Activated T-helper 2 cell treated with anti-CD3 and anti-CD28 coated beads, Interferon-gamma antibody, Interleukin-2, Interleukin-4, amounts not matched to agents 10 μg/mL and 5 μg/mL and 100 μg/mL, durations not matched to agents 14 hours and 24 hours and 36 hours (primary cell): ENCODE results near the gene HEG1. TPM values are rescaled to one million over a fixed set of nuclear protein-coding genes. Genes with fewer than 3 reads are reported as not detected.

Experiments used
- DNase-seq: peaks from one replicate; pipeline ENCODE4 v3.0.0; 2021; ENCODE audit warnings: low spot score
- H3K27ac Mint-ChIP-seq: one replicate; pipeline ENCODE4 v1.8.0; 2021; ENCODE audit warnings: mixed read lengths
- H3K27me3 Mint-ChIP-seq: one replicate; pipeline ENCODE4 v1.8.0; 2021; ENCODE audit warnings: low read depth, mixed read lengths
- H3K36me3 Mint-ChIP-seq: one replicate; pipeline ENCODE4 v1.8.0; 2021; ENCODE audit warnings: low read depth, mixed read lengths
- H3K4me1 Mint-ChIP-seq: one replicate; pipeline ENCODE4 v1.8.0; 2021; ENCODE audit warnings: low read depth, mixed read lengths
- H3K4me3 Mint-ChIP-seq: one replicate; pipeline ENCODE4 v1.8.0; 2021; ENCODE audit warnings: low read depth, mild to moderate bottlenecking, moderate library complexity, mixed read lengths
- H3K9me3 Mint-ChIP-seq: one replicate; pipeline ENCODE4 v1.8.0; 2021; ENCODE audit warnings: mixed read lengths
- intact Hi-C: fragments of 100-400 bp; cut with micrococcal nuclease; formaldehyde crosslinking; loops from one replicate; pipeline ENCODE4 v1.15.1; 2023
- total RNA-seq: library from RNA; stranded (reverse); gene quantifications from 2 replicates; pipeline ENCODE4 v1.2.3, GENCODE V29; 2022

Gene HEG1
- total RNA-seq, 1 donor from 2014 or later = 59.1 TPM

DNA sequence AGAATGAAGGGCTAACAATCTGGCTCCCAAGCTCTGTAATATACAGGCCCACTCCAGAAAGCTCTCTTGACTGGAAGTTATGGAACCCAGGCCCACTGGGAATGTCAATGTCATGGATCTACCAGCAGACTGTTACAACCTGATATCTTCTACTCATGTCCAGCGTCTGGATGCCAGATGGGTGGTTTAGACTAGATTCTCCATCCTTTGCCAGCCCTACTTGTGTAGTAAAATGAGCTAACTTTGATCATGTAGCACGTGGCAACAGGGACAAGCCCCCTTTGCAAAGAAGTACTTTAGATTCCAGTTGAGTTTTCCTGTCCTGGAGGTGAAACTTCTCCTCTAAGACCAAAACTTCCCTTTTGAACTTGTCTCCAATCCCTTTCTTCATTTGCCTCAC is 55.1 kb downstream of the HEG1 start:
- no peaks in the 10 kb centered on the region for H3K27me3 Mint-ChIP-seq
- H3K9me3 Mint-ChIP-seq = no peaks in the 10 kb centered on the region
- no peak overlapping the region for H3K4me3 Mint-ChIP-seq
- no peaks in the 10 kb centered on the region for H3K4me1 Mint-ChIP-seq
- no peak for DNase-seq
- no peak overlapping the region for H3K27ac Mint-ChIP-seq
- H3K36me3 Mint-ChIP-seq = peaks cover 94% of the 10 kb centered on the region
- intact Hi-C loops = no loop called here

DNA sequence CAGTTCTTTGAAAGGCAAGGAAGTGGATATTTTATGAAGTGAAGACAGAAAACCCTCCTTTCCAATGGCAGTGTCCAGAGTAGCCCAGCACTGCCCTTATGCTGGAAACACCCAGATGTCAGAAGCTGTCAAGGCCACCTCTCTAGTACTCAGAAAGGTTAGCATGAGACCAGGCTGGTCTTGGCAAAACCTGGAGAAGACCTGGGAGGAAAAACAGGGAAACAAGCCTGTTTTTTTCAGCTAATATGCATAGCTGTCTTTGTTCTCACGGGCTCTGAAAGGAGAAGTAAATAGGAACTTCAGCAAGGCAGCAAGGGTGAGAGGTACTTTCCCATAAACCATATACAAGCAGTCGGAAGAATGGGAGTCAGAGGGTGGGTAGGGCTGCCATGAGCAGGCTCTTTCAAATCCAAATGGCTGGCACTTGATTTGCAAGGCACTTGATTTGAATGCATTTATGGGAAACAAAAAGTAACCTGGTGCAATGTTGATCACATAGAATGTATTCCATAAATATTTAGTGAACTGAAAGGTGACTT is 55.8 kb downstream of the HEG1 start:
- no peaks in the 10 kb centered on the region for H3K9me3 Mint-ChIP-seq
- no peak overlapping the region for H3K4me3 Mint-ChIP-seq
- intact Hi-C loops = loop anchor here (5.0 kb wide), 2 partner anchors 152 to 202 kb away; no protein-coding TSS in a partner anchor

DNA sequence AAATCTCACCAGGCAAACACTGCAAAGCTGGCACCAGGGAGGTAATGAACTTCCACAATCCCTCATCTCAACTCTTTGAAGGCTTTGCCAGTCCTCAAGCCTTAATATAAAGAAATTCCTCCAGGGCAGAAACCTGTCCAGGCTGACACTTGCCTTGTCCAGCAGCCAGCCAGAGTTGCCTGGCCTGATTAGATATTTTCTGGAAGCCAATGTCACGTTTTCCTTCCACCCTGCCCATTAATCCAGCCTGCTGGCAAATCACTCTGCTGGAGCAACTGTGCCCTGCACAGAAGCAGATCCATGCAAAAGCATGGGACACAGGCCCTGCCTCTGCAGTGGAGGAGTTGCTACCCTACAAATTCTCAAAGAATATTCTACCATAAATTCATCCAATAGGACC is 56.5 kb downstream of the HEG1 start:
- Mint-ChIP-seq H3K27ac (no peak overlapping the region), H3K27me3 (no peaks in the 10 kb centered on the region), H3K9me3 (no peaks in the 10 kb centered on the region), H3K36me3 (peaks cover 89% of the 10 kb centered on the region), H3K4me3 (no peak overlapping the region), H3K4me1 (no peaks in the 10 kb centered on the region)
- intact Hi-C loops = loop anchor here (5.0 kb wide), 2 partner anchors 153 to 203 kb away; no protein-coding TSS in a partner anchor
- DNase-seq = no peak

More for the DNA sequence above, 55.8 kb downstream of the HEG1 start:
- Mint-ChIP-seq H3K27ac (no peak overlapping the region), H3K4me1 (no peaks in the 10 kb centered on the region), H3K36me3 (peaks cover 93% of the 10 kb centered on the region), H3K27me3 (no peaks in the 10 kb centered on the region)
- no peak for DNase-seq

DNA sequence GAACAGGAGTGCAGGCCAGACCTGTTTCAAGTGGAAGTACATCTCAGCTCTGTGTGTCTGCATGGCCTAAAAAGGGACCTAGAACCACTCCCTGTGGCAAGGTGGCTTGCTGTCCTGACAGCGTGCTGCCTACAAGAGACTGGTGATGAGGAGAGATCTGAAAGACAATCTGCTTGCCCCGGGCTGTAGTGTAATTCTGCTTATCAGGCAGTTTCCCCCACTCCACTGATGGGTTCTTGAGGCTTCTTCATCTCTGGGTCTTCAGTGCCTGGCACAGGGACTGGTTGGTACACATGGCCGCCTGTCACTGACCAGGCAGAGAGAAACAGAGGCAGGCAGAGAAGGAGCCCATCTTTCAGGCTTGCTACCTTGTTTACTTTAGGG is 57.6 kb downstream of the HEG1 start:
- peaks cover 86% of the 10 kb centered on the region for H3K36me3 Mint-ChIP-seq
- no peak overlapping the region for H3K4me3 Mint-ChIP-seq
- no peak overlapping the region for H3K27ac Mint-ChIP-seq
- H3K27me3 Mint-ChIP-seq = no peaks in the 10 kb centered on the region
- no peaks in the 10 kb centered on the region for H3K9me3 Mint-ChIP-seq
- no peak for DNase-seq
- intact Hi-C loops = loop anchor here (5.0 kb wide), 2 partner anchors 154 to 204 kb away; no protein-coding TSS in a partner anchor
- H3K4me1 Mint-ChIP-seq = no peaks in the 10 kb centered on the region

DNA sequence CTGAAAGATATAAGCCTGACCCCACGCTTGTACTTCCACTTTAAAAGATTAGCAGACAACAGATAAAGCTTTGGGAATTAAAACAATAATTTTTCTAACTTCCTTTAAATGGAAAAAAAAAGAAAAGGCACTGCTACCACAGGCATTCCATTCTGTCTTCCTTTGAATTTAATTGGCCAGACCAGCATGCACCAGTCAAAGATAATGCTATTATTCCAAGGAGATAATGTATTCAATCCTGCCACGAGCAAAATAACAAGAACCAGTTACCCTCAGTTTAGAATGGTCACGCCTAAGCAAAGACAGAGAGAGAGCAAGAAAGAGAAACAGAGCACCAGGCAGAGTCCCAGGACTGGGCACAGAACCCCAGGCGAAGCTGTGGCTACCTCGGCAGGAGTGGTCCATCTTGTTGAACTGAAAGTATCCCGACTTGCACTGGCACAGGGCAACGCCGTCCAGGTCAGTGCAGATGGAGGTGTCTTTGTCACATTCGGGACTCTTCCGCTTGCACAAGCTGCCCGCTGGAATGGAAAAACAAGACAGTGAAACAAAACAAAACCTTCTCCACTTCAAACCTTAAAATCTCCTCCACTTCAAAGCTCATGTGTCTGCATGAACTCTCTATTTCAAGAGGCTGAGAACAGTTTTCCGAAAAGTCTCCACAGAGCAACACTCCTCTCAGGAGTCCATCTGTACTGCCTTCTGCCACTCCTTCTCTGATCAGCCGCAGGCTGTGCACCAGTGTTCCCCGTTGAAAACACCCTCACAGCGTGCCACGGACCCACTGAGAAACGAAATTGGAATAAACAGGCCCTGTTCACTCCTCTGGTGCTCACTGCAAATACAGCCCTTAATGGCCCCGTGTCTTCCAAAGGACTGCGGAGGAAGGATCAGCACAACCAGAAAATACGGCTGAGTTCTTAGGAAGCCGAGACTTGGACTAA is 58.2 kb downstream of the HEG1 start:
- H3K27me3 Mint-ChIP-seq = no peaks in the 10 kb centered on the region
- H3K27ac Mint-ChIP-seq = no peak overlapping the region
- H3K36me3 Mint-ChIP-seq = peaks cover 80% of the 10 kb centered on the region
- DNase-seq = no peak
- intact Hi-C loops = loop anchor here (5.0 kb wide), 2 partner anchors 155 to 205 kb away; no protein-coding TSS in a partner anchor
- H3K9me3 Mint-ChIP-seq = no peaks in the 10 kb centered on the region
- no peak overlapping the region for H3K4me3 Mint-ChIP-seq
- H3K4me1 Mint-ChIP-seq = no peaks in the 10 kb centered on the region

DNA sequence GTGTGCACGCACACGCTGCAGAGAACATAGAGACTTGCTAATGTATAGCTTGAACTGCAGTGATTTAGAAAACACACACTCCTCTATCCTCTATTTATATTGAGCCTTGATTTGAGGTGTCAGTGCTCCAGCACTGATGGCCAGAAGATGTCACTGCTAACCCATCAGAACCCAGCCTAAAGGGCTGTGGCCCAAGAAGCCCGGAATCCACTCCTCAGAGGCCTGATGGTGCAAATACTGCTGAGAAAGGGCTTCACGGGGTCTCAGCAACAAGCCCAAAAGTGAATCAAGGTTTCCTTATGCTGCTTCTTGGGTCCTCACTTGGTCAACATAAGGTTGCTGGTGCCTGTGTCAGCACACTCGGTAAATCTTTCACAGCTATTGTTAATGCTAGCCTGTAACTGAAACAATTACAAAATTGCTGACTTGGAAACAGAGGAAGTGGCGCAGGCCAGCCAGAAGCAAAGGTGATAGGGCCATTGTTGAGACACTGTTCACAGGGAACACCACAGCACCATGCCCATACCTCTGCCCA is 60.3 kb downstream of the HEG1 start:
- intact Hi-C loops = loop anchor here (1.0 to 5.0 kb wide), 3 partner anchors 157 to 443 kb away; no protein-coding TSS in a partner anchor
- no peaks in the 10 kb centered on the region for H3K4me1 Mint-ChIP-seq
- H3K9me3 Mint-ChIP-seq = no peaks in the 10 kb centered on the region
- H3K27ac Mint-ChIP-seq = no peak overlapping the region
- DNase-seq = peak; percentile 25
- H3K27me3 Mint-ChIP-seq = no peaks in the 10 kb centered on the region
- H3K4me3 Mint-ChIP-seq = no peak overlapping the region
- peaks cover 67% of the 10 kb centered on the region for H3K36me3 Mint-ChIP-seq

DNA sequence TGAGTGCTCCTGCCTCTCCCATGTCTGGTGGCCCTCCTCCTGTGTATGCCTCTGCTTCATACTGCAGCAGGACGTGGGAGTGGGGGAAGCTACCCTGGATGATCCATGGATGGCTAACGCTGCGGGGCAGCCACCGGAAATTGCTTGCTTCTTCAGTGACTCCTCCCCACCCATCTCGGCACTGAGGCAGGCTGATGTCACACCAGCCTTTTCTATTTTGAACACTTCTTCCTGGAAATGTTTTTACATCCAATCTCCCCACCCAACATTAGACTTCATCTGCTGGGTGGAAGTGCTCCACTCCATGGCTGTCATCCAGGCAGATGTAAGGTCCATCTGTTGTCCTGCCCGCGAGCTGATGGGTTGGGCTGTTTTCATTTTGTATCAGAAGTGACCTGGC is 62.3 kb downstream of the HEG1 start:
- Mint-ChIP-seq H3K9me3 (no peaks in the 10 kb centered on the region), H3K27ac (no peak overlapping the region), H3K4me1 (no peaks in the 10 kb centered on the region), H3K27me3 (no peaks in the 10 kb centered on the region), H3K36me3 (peaks cover 64% of the 10 kb centered on the region), H3K4me3 (no peak overlapping the region)
- DNase-seq = no peak
- intact Hi-C loops = no loop called here

DNA sequence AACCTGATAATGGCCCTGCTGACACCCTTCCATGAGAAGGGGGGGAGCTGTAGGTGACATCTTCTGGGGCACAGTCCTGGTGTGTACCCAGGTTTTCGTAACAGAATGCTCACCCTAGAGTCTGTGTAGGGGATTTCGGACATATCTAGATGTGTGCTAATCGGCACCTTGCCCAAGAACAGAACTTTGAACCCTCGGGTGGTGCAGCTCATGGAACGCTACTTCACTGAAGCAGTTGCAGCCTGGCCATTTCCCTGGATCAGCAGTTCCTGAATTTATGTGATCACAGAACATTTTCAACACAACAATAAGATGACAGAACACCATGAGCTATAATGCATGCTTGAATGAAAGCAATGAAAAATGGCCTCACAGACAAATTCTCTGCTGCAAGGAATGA is 63.8 kb downstream of the HEG1 start:
- Mint-ChIP-seq H3K36me3 (peaks cover 50% of the 10 kb centered on the region), H3K9me3 (no peaks in the 10 kb centered on the region), H3K27ac (no peak overlapping the region), H3K27me3 (no peaks in the 10 kb centered on the region), H3K4me1 (no peaks in the 10 kb centered on the region), H3K4me3 (no peak overlapping the region)
- DNase-seq = no peak
- intact Hi-C loops = no loop called here

DNA sequence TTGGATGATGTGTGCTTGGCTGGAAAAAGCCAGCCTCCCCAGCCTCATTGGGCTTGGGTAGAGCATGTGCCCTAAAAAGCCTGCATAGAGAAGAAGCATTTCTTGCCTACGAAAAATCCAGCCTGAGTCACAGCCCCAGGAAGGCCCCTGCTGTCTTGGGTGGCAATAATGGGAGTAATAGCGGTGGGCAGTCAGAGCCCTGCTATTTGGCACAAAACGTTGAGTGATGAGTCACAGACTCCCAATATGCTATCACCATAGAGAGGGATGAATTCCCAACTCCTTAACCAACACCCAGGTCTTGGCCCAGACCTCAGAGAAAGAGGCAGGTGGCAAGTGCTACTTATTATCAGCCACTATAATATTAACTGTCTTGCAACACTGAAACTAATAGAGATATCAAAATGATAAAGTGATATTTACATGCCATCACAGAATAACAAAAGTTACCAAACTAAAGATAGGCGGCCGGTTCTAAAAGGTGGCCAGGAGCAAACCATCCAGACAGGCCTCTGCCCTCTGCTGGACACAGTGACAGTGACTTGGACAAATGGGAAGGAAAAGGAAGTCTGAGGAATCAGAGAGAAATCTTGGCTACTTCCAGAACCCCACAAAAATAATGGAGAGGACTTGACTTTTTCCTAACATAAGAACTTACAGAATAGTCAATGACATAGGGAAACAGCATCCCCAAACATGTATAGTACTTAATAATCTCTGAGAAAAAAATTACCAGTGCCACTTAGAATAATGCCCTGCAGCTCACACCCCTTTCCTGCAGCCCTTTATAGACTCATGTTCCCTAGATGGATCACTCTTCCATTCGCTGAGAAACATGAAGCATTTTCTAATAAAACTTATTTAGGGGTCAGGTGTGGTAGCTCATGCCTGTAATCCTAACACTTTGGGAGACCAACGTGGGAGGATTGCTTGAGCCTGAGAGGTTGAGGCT is 69.3 kb downstream of the HEG1 start:
- no peak for DNase-seq
- Mint-ChIP-seq H3K4me1 (no peaks in the 10 kb centered on the region), H3K9me3 (no peaks in the 10 kb centered on the region), H3K27me3 (no peaks in the 10 kb centered on the region), H3K27ac (no peak overlapping the region), H3K4me3 (no peak overlapping the region), H3K36me3 (peaks cover 32% of the 10 kb centered on the region)
- intact Hi-C loops = no loop called here

DNA sequence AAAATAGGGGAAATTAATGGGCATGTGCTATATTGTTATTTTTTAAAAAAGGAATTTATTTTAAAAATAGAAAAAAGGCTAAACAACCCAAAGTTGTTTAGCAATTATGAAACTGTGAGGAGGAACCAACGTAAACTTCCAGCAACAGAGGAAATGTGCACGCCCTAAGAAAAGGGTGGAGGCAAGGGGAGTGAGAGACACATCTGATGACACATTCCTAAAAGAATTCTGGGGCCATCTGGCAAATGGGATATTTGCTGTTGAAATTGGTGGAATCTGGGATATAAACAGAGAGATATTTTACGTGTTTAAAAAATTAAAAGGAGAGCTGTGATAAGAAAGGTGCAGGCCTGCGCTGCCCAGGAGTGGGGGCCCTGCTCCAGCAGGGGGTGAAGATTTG is 70.4 kb downstream of the HEG1 start:
- no peak for DNase-seq
- no peaks in the 10 kb centered on the region for H3K4me1 Mint-ChIP-seq
- H3K27me3 Mint-ChIP-seq = no peaks in the 10 kb centered on the region
- no peaks in the 10 kb centered on the region for H3K9me3 Mint-ChIP-seq
- no peak overlapping the region for H3K4me3 Mint-ChIP-seq
- no peak overlapping the region for H3K27ac Mint-ChIP-seq
- intact Hi-C loops = no loop called here
- H3K36me3 Mint-ChIP-seq = peaks cover 26% of the 10 kb centered on the region

DNA sequence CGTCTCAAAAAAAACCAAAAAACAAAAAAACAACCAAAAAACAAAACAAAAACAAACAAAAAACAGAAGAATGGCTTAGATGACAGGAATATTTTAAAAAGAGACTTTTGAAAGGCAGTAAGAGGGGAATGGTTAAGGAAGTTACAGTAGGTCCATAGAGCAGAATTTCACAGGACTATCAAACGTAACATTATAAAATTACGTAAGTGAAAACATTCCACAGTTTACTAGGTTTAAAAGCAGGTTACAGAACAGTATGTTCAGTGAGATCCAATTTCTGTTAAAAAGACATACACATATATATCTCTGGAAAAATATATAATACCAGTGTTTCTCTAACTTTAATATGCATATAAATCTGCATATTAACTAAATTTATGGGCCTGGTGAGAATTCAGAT is 71.0 kb downstream of the HEG1 start:
- intact Hi-C loops = no loop called here
- DNase-seq = no peak
- peaks cover 26% of the 10 kb centered on the region for H3K36me3 Mint-ChIP-seq
- no peak overlapping the region for H3K4me3 Mint-ChIP-seq
- H3K9me3 Mint-ChIP-seq = no peaks in the 10 kb centered on the region
- no peak overlapping the region for H3K27ac Mint-ChIP-seq
- H3K4me1 Mint-ChIP-seq = no peaks in the 10 kb centered on the region
- no peaks in the 10 kb centered on the region for H3K27me3 Mint-ChIP-seq

DNA sequence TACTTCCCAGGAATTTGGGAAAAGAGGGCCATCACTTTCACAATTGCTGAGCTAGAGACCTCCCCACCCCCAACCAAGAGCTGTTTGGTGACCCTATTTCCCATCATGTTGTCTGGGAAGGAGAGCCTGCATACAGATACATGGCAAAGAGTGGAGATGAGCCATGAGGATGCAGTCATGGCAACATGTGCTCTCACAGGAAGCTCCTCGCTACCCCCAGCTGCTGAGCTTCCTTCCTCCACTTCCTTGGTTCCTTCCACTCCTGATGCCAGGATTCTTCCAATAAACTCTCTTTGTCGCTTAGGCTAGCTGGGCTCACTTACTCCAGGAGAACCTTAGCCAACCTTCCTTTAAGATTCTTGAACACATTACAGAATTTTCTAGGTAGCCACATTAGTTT is 72.9 kb downstream of the HEG1 start:
- H3K36me3 Mint-ChIP-seq = peaks cover 24% of the 10 kb centered on the region
- no peak for DNase-seq
- H3K27ac Mint-ChIP-seq = no peak overlapping the region
- no peaks in the 10 kb centered on the region for H3K4me1 Mint-ChIP-seq
- H3K4me3 Mint-ChIP-seq = no peak overlapping the region
- no peaks in the 10 kb centered on the region for H3K9me3 Mint-ChIP-seq
- no peaks in the 10 kb centered on the region for H3K27me3 Mint-ChIP-seq
- intact Hi-C loops = no loop called here
